SK-N-SH treated with all-trans-retinoic acid at 6 μM for 48 hours (cell line): ENCODE results near the gene EDARADD.

Source experiments
- ATAC-seq: fragments of 200-7000 bp; cut with Tn5 transposase; 3 replicates; pipeline ENCODE4 v1.9.1; 2020; ENCODE audit warnings: mild to moderate bottlenecking, moderate library complexity
- ARNTL ChIP-seq: fragments of 450-650 bp; formaldehyde crosslinking; IDR thresholded peaks from 2 replicates; pipeline ENCODE4 v1.5.0; 2020; ENCODE audit warnings: low read depth, mild to moderate bottlenecking, moderate library complexity, borderline replicate concordance
- BACH2 ChIP-seq: fragments of 250-450 bp; sonication (Bioruptor Pico); IDR thresholded peaks from 2 replicates; pipeline ENCODE4 v1.9.0; 2021; ENCODE audit warnings: mild to moderate bottlenecking, borderline replicate concordance
- CSDC2 ChIP-seq: fragments of 250-450 bp; sonication (Bioruptor Pico); IDR thresholded peaks from 2 replicates; pipeline ENCODE4 v1.5.0; 2020; ENCODE audit warnings: mild to moderate bottlenecking, moderate library complexity
- ESRRG ChIP-seq: fragments of 250-450 bp; sonication (Bioruptor Pico); IDR thresholded peaks from 2 replicates; pipeline ENCODE4 v1.6.1; 2021; ENCODE audit warnings: mild to moderate bottlenecking
- GLIS3 ChIP-seq: fragments of 250-450 bp; sonication (Bioruptor Pico); IDR thresholded peaks from 2 replicates; pipeline ENCODE4 v1.5.0; 2020; ENCODE audit warnings: mild to moderate bottlenecking, moderate library complexity
- ISL1 ChIP-seq: fragments of 250-450 bp; sonication (Bioruptor Pico); IDR thresholded peaks from 2 replicates; pipeline ENCODE4 v2.1.2; 2022; ENCODE audit warnings: mild to moderate bottlenecking, moderate library complexity
- OSR1 ChIP-seq: fragments of 250-450 bp; sonication (Bioruptor Pico); IDR thresholded peaks from 2 replicates; pipeline ENCODE4 v1.8.0; 2022; ENCODE audit warnings: moderate library complexity, mild to moderate bottlenecking, inconsistent platforms
- PPARA ChIP-seq: fragments of 250-450 bp; sonication (Bioruptor Pico); IDR thresholded peaks from 2 replicates; pipeline ENCODE4 v1.5.0; 2020; ENCODE audit warnings: mild to moderate bottlenecking, borderline replicate concordance
- SNAI2 ChIP-seq: fragments of 250-450 bp; sonication (Bioruptor Pico); IDR thresholded peaks from 2 replicates; pipeline ENCODE4 v1.5.0; 2020; ENCODE audit warnings: mild to moderate bottlenecking, moderate library complexity
- TCF4 ChIP-seq: fragments of 250-450 bp; sonication (Bioruptor Pico); IDR thresholded peaks from 2 replicates; pipeline ENCODE4 v1.8.0; 2021; ENCODE audit warnings: mild to moderate bottlenecking, moderate library complexity, borderline replicate concordance
- TOX ChIP-seq: fragments of 250-450 bp; sonication (Bioruptor Pico); IDR thresholded peaks from 2 replicates; pipeline ENCODE4 v1.8.0; 2021; ENCODE audit warnings: mild to moderate bottlenecking, moderate library complexity, borderline replicate concordance
- ZC3H10 ChIP-seq: fragments of 250-450 bp; sonication (Bioruptor Pico); IDR thresholded peaks from 2 replicates; pipeline ENCODE4 v1.5.1; 2021; ENCODE audit warnings: mild to moderate bottlenecking, moderate library complexity
- ZFP3 ChIP-seq: fragments of 250-450 bp; sonication (Bioruptor Pico); IDR thresholded peaks from 2 replicates; pipeline ENCODE4 v1.5.0; 2020; ENCODE audit warnings: mild to moderate bottlenecking, moderate library complexity
- ZFP30 ChIP-seq: fragments of 450-650 bp; formaldehyde crosslinking; IDR thresholded peaks from 2 replicates; pipeline ENCODE4 v1.5.0; 2022; ENCODE audit warnings: mild to moderate bottlenecking, moderate library complexity
- ZNF565 ChIP-seq: fragments of 450-650 bp; formaldehyde crosslinking; conservative IDR thresholded peaks from 2 replicates; pipeline ENCODE4 v1.5.0; 2020; ENCODE audit warnings: low read depth, mild to moderate bottlenecking, moderate library complexity
- ZNF8 ChIP-seq: fragments of 450-650 bp; formaldehyde crosslinking; IDR thresholded peaks from 2 replicates; pipeline ENCODE4 v1.5.0; 2020; ENCODE audit warnings: mild to moderate bottlenecking, moderate library complexity
- TF ChIP-seq, protein P1 (sequence below): fragments of 250-450 bp; sonication (Bioruptor Pico); IDR thresholded peaks from 2 replicates; pipeline ENCODE4 v1.8.0; 2021; ENCODE audit warnings: low read depth, mild to moderate bottlenecking, moderate library complexity, borderline replicate concordance
- TF ChIP-seq, protein P2 (sequence below): fragments of 250-450 bp; sonication (Bioruptor Pico); IDR thresholded peaks from 2 replicates; pipeline ENCODE4 v1.5.1; 2020; ENCODE audit warnings: low read depth, mild to moderate bottlenecking, moderate library complexity
- TF ChIP-seq, protein P3 (sequence below): fragments of 250-450 bp; sonication (Bioruptor Pico); IDR thresholded peaks from 2 replicates; pipeline ENCODE4 v1.5.0; 2020; ENCODE audit warnings: mild to moderate bottlenecking, moderate library complexity
- TF ChIP-seq, protein P4 (sequence below): fragments of 250-450 bp; sonication (Bioruptor Pico); IDR thresholded peaks from 2 replicates; pipeline ENCODE4 v1.5.1; 2021; ENCODE audit warnings: mild to moderate bottlenecking, moderate library complexity
- TF ChIP-seq, protein P5 (sequence below): fragments of 250-450 bp; sonication (Bioruptor Pico); IDR thresholded peaks from 2 replicates; pipeline ENCODE4 v1.8.0; 2020; ENCODE audit warnings: mild to moderate bottlenecking, moderate library complexity, borderline replicate concordance

EDARADD gene

DNA sequence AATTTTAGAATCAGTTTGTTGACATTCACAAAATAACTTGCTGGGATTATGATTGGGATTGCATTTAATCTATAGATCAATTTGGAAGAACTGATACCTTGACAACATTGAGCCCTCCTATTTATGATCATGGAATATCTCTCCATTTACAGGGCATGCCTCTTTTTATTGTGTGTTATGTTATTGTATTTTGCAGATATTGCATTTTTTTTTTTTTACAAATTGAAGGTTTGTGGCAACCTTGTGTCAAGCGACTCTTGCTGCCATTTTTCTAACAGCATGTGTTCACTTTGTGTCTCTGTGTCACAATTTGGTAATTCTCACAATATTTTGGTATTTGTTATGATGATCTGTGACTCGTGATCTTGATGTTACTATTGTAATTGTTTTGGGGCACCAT lies 46.3 kb downstream of the EDARADD start:
- TF ChIP-seq, protein P1, sequence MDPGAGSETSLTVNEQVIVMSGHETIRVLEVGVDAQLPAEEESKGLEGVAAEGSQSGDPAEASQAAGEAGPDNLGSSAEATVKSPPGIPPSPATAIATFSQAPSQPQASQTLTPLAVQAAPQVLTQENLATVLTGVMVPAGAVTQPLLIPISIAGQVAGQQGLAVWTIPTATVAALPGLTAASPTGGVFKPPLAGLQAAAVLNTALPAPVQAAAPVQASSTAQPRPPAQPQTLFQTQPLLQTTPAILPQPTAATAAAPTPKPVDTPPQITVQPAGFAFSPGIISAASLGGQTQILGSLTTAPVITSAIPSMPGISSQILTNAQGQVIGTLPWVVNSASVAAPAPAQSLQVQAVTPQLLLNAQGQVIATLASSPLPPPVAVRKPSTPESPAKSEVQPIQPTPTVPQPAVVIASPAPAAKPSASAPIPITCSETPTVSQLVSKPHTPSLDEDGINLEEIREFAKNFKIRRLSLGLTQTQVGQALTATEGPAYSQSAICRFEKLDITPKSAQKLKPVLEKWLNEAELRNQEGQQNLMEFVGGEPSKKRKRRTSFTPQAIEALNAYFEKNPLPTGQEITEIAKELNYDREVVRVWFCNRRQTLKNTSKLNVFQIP, result no peak
- no peak for TF ChIP-seq ZFP3 (CRISPR knock-in tag)
- TF ChIP-seq, protein P2, sequence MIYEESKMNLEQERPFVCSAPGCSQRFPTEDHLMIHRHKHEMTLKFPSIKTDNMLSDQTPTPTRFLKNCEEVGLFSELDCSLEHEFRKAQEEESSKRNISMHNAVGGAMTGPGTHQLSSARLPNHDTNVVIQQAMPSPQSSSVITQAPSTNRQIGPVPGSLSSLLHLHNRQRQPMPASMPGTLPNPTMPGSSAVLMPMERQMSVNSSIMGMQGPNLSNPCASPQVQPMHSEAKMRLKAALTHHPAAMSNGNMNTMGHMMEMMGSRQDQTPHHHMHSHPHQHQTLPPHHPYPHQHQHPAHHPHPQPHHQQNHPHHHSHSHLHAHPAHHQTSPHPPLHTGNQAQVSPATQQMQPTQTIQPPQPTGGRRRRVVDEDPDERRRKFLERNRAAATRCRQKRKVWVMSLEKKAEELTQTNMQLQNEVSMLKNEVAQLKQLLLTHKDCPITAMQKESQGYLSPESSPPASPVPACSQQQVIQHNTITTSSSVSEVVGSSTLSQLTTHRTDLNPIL, result no peak
- TF ChIP-seq, all 23 proteins: peak for 0
- ATAC-seq, result no peak

DNA sequence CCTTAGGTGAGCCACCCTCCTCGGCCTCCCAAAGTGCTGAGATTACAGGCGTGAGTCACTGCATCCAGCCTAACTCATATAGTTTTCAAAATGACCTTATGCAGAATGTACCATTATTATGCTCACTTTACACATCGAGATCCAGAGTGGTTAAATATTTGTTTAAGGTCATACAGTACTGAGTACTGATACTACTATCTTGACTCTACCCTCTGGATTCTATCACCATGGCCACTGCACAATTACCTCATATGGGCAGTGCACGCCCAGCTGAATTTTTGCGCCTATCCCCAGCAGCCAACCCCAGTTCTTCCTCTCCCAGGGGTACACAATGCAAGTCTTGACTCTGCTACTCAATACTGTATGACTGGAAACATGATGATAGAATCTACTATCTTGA lies 56.7 kb downstream of the EDARADD start:
- no peak for ATAC-seq
- TF ChIP-seq, protein P1, result no peak
- TF ChIP-seq, protein P2, result no peak
- TF ChIP-seq ZNF565 (no peak), ZFP30 (CRISPR knock-in tag) (no peak), TOX (CRISPR knock-in tag) (no peak), OSR1 (CRISPR knock-in tag) (no peak), TCF4 (CRISPR knock-in tag) (no peak), ESRRG (CRISPR knock-in tag) (no peak), ZNF8 (no peak), PPARA (CRISPR knock-in tag) (no peak), CSDC2 (CRISPR knock-in tag) (no peak), ISL1 (no peak), ARNTL (CRISPR knock-in tag) (no peak), BACH2 (CRISPR knock-in tag) (no peak), GLIS3 (CRISPR knock-in tag) (no peak), SNAI2 (CRISPR knock-in tag) (no peak), ZC3H10 (CRISPR knock-in tag) (no peak)
- TF ChIP-seq, protein P3, sequence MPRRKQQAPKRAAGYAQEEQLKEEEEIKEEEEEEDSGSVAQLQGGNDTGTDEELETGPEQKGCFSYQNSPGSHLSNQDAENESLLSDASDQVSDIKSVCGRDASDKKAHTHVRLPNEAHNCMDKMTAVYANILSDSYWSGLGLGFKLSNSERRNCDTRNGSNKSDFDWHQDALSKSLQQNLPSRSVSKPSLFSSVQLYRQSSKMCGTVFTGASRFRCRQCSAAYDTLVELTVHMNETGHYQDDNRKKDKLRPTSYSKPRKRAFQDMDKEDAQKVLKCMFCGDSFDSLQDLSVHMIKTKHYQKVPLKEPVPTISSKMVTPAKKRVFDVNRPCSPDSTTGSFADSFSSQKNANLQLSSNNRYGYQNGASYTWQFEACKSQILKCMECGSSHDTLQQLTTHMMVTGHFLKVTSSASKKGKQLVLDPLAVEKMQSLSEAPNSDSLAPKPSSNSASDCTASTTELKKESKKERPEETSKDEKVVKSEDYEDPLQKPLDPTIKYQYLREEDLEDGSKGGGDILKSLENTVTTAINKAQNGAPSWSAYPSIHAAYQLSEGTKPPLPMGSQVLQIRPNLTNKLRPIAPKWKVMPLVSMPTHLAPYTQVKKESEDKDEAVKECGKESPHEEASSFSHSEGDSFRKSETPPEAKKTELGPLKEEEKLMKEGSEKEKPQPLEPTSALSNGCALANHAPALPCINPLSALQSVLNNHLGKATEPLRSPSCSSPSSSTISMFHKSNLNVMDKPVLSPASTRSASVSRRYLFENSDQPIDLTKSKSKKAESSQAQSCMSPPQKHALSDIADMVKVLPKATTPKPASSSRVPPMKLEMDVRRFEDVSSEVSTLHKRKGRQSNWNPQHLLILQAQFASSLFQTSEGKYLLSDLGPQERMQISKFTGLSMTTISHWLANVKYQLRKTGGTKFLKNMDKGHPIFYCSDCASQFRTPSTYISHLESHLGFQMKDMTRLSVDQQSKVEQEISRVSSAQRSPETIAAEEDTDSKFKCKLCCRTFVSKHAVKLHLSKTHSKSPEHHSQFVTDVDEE (CRISPR knock-in tag), result no peak
- TF ChIP-seq, protein P4, sequence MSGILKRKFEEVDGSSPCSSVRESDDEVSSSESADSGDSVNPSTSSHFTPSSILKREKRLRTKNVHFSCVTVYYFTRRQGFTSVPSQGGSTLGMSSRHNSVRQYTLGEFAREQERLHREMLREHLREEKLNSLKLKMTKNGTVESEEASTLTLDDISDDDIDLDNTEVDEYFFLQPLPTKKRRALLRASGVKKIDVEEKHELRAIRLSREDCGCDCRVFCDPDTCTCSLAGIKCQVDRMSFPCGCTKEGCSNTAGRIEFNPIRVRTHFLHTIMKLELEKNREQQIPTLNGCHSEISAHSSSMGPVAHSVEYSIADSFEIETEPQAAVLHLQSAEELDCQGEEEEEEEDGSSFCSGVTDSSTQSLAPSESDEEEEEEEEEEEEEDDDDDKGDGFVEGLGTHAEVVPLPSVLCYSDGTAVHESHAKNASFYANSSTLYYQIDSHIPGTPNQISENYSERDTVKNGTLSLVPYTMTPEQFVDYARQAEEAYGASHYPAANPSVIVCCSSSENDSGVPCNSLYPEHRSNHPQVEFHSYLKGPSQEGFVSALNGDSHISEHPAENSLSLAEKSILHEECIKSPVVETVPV, result no peak
- TF ChIP-seq, protein P5, sequence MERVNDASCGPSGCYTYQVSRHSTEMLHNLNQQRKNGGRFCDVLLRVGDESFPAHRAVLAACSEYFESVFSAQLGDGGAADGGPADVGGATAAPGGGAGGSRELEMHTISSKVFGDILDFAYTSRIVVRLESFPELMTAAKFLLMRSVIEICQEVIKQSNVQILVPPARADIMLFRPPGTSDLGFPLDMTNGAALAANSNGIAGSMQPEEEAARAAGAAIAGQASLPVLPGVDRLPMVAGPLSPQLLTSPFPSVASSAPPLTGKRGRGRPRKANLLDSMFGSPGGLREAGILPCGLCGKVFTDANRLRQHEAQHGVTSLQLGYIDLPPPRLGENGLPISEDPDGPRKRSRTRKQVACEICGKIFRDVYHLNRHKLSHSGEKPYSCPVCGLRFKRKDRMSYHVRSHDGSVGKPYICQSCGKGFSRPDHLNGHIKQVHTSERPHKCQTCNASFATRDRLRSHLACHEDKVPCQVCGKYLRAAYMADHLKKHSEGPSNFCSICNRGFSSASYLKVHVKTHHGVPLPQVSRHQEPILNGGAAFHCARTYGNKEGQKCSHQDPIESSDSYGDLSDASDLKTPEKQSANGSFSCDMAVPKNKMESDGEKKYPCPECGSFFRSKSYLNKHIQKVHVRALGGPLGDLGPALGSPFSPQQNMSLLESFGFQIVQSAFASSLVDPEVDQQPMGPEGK (CRISPR knock-in tag), result no peak
